22Rv1 (cell line): Measurements from ENCODE around the gene TMEM117.

Experiments used
- ZFX ChIP-seq: fragments of 450-650 bp; IDR thresholded peaks from 2 replicates; pipeline ENCODE4 v1.6.1; 2017; ENCODE audit warnings: antibody characterized with exemption, borderline replicate concordance
- TF ChIP-seq, protein P1 (sequence below): fragments of 450-650 bp; IDR thresholded peaks from 2 replicates; pipeline ENCODE4 v1.5.1; 2017; ENCODE audit warnings: mild to moderate bottlenecking

DNA sequence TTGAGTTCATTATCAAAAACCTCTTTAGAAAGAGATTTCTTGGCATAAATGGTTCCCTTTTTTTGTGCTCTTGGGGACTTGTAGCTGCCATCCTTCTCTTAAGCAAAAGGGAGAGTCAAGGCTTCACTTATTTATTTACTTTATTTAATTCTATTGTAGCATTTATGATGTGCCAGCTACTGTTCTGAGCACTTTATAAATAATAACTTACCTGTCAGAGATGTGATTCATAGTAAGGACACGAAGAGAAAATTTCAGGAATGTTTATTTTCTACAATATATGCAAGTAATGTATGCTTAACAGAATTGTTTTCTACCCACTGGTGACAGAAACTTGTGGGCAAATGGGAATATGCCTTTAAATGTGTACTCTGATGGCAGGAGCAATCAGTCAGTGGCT lies 33.3 kb downstream of the TMEM117 start:
- TF ChIP-seq, protein P1, sequence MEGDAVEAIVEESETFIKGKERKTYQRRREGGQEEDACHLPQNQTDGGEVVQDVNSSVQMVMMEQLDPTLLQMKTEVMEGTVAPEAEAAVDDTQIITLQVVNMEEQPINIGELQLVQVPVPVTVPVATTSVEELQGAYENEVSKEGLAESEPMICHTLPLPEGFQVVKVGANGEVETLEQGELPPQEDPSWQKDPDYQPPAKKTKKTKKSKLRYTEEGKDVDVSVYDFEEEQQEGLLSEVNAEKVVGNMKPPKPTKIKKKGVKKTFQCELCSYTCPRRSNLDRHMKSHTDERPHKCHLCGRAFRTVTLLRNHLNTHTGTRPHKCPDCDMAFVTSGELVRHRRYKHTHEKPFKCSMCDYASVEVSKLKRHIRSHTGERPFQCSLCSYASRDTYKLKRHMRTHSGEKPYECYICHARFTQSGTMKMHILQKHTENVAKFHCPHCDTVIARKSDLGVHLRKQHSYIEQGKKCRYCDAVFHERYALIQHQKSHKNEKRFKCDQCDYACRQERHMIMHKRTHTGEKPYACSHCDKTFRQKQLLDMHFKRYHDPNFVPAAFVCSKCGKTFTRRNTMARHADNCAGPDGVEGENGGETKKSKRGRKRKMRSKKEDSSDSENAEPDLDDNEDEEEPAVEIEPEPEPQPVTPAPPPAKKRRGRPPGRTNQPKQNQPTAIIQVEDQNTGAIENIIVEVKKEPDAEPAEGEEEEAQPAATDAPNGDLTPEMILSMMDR: no peak
- no peak for TF ChIP-seq ZFX
